Hepatocyte (in vitro differentiated cells): ENCODE measurements around the gene LRRC19. TPM values are rescaled to one million over a fixed set of nuclear protein-coding genes. Genes with fewer than 3 reads are reported as not detected.
A peak's percentile ranks its signal among the peaks of the same experiment; 100 is the strongest.

Experiments used
- DNase-seq: peaks from one replicate; pipeline ENCODE4 v3.0.0-alpha.2; 2016; ENCODE audit warnings: low spot score
- H2AFZ ChIP-seq: fragments of 200-600 bp; sonication (generic); 2 replicates; pipeline ENCODE4 v1.6.0; 2016; ENCODE audit warnings: antibody characterized with exemption, mild to moderate bottlenecking
- H3K27ac ChIP-seq: fragments of 200-600 bp; sonication (generic); 2 replicates; pipeline ENCODE4 v1.5.1; 2016; ENCODE audit warnings: mild to moderate bottlenecking
- H3K27me3 ChIP-seq: fragments of 200-600 bp; sonication (generic); 2 replicates; pipeline ENCODE4 v1.6.1; 2016
- H3K36me3 ChIP-seq: fragments of 200-600 bp; sonication (generic); replicated peaks from 2 replicates; pipeline ENCODE4 v1.5.1; 2016; ENCODE audit warnings: low read depth; ENCODE audit not compliant: insufficient read depth
- H3K4me1 ChIP-seq: fragments of 200-600 bp; sonication (generic); 2 replicates; pipeline ENCODE4 v1.5.1; 2016; ENCODE audit warnings: mild to moderate bottlenecking, moderate library complexity; ENCODE audit not compliant: insufficient read depth
- H3K4me2 ChIP-seq: fragments of 200-600 bp; sonication (generic); 2 replicates; pipeline ENCODE4 v1.6.0; 2016
- H3K4me3 ChIP-seq: fragments of 200-600 bp; sonication (generic); 2 replicates; pipeline ENCODE4 v1.5.1; 2016; ENCODE audit warnings: mild to moderate bottlenecking
- H3K79me2 ChIP-seq: fragments of 200-600 bp; sonication (generic); 2 replicates; pipeline ENCODE4 v1.6.0; 2017; ENCODE audit warnings: mild to moderate bottlenecking
- H3K9me2 ChIP-seq: fragments of 200-600 bp; sonication (generic); replicated peaks from 2 replicates; pipeline ENCODE4 v1.6.0; 2017; ENCODE audit warnings: mild to moderate bottlenecking; ENCODE audit not compliant: insufficient read depth
- H3K9me3 ChIP-seq: fragments of 200-600 bp; sonication (generic); 2 replicates; pipeline ENCODE4 v1.5.1; 2016; ENCODE audit warnings: low read depth, mild to moderate bottlenecking
- H4K20me1 ChIP-seq: fragments of 200-600 bp; sonication (generic); 2 replicates; pipeline ENCODE4 v1.6.0; 2016; ENCODE audit warnings: mild to moderate bottlenecking; ENCODE audit not compliant: insufficient read depth, poor library complexity, severe bottlenecking
- EZH2 ChIP-seq: fragments of 200-600 bp; sonication (generic); IDR thresholded peaks from 2 replicates; pipeline ENCODE4 v1.6.1; 2016; ENCODE audit warnings: antibody characterized with exemption, mild to moderate bottlenecking, borderline replicate concordance
- EZH2phosphoT487 ChIP-seq: fragments of 200-600 bp; sonication (generic); IDR thresholded peaks from one replicate; pipeline ENCODE4 v1.6.1; 2018; ENCODE audit warnings: antibody characterized with exemption, mild to moderate bottlenecking, low read depth, moderate library complexity; ENCODE audit not compliant: unreplicated experiment, severe bottlenecking
- WGBS: methylation state at CpG from one replicate; pipeline ENCODE4 v1.1.6; 2016; ENCODE audit warnings: low lambda C conversion rate; ENCODE audit errors: missing lambda C conversion rate; 5-methylcytosine and 5-hydroxymethylcytosine counted together
- polyA plus RNA-seq: library from polyadenylated mRNA; unstranded; fragments of >200 nt; fragmentation: Nextera tagmentation; extraction: Ambion mirVana; gene quantifications from 2 replicates; pipeline ENCODE4 v1.2.1, GENCODE V29; 2016
- total RNA-seq: library from RNA; depleted of rRNA; stranded (reverse); fragments of >200 nt; gene quantifications from 2 replicates; pipeline ENCODE4 v1.2.3, GENCODE V29; 2014
- TF ChIP-seq, protein P1 (sequence below): fragments of 200-600 bp; sonication (generic); IDR thresholded peaks from 2 replicates; pipeline ENCODE4 v1.5.1; 2016; ENCODE audit warnings: antibody characterized with exemption, mild to moderate bottlenecking; ENCODE audit not compliant: poor library complexity

The LRRC19 gene
- total and polyA plus RNA-seq, 2 experiments from 2014 or later: 9.6 to 44.6 TPM

GRCh38 chr9:26975728-26976707 is 29.5 kb downstream of the LRRC19 start:
- Histone ChIP-seq H3K4me2 (peak overlapping the region; percentile 75), H3K36me3 (no peaks in the 10 kb centered on the region), H3K9me3 (no peaks in the 10 kb centered on the region), H3K27me3 (no peaks in the 10 kb centered on the region), H3K4me3 (peak overlapping the region; percentile 31), H3K4me1 (no peaks in the 10 kb centered on the region), H3K9me2 (no peaks in the 10 kb centered on the region), H3K27ac (peak overlapping the region; percentile 88), H4K20me1 (no peaks in the 10 kb centered on the region), H2AFZ (peak overlapping the region; percentile 52), H3K79me2 (peaks cover 3% of the 10 kb centered on the region)
- DNase-seq: peak; percentile 85
- 6% methylated on average over 18 of the region's 18 CpGs for WGBS
- TF ChIP-seq, protein P1, sequence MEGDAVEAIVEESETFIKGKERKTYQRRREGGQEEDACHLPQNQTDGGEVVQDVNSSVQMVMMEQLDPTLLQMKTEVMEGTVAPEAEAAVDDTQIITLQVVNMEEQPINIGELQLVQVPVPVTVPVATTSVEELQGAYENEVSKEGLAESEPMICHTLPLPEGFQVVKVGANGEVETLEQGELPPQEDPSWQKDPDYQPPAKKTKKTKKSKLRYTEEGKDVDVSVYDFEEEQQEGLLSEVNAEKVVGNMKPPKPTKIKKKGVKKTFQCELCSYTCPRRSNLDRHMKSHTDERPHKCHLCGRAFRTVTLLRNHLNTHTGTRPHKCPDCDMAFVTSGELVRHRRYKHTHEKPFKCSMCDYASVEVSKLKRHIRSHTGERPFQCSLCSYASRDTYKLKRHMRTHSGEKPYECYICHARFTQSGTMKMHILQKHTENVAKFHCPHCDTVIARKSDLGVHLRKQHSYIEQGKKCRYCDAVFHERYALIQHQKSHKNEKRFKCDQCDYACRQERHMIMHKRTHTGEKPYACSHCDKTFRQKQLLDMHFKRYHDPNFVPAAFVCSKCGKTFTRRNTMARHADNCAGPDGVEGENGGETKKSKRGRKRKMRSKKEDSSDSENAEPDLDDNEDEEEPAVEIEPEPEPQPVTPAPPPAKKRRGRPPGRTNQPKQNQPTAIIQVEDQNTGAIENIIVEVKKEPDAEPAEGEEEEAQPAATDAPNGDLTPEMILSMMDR: peak; percentile 83
- no peak for TF ChIP-seq EZH2phosphoT487

DNA sequence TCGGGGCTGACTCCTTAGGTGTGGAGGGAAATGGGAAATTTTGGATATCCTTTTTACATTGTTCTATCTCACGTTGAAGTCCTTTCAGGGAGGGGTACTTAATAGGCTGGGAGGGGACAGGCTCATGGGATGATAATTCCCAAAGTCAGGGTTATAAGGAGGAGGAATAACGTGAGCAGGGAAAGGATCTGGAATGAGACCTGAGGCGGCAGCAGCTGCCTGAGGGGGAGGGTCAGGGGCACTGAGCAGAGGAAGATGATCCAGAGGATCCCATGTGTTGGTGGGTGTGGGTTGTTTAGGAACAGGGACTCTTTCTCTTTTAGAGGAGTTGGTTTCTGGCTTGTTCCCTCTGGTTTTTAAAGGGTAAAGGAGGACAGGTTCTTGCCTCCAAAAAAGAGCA is 30.5 kb downstream of the LRRC19 start:
- peak overlapping the region; percentile 46 for H2AFZ ChIP-seq
- H3K4me2 ChIP-seq: peak overlapping the region; percentile 75
- no peaks in the 10 kb centered on the region for H4K20me1 ChIP-seq
- H3K27ac ChIP-seq: peak overlapping the region; percentile 88
- H3K79me2 ChIP-seq: peaks cover 12% of the 10 kb centered on the region
- H3K4me3 ChIP-seq: no peak overlapping the region
- DNase-seq: no peak
- no peaks in the 10 kb centered on the region for H3K9me2 ChIP-seq
- H3K9me3 ChIP-seq: no peaks in the 10 kb centered on the region
- 74% methylated on average over 4 of the region's 4 CpGs for WGBS
- no peaks in the 10 kb centered on the region for H3K36me3 ChIP-seq
- no peaks in the 10 kb centered on the region for H3K4me1 ChIP-seq
- no peaks in the 10 kb centered on the region for H3K27me3 ChIP-seq
- TF ChIP-seq, protein P1: no peak
- TF ChIP-seq EZH2 (no peak), EZH2phosphoT487 (no peak)

DNA sequence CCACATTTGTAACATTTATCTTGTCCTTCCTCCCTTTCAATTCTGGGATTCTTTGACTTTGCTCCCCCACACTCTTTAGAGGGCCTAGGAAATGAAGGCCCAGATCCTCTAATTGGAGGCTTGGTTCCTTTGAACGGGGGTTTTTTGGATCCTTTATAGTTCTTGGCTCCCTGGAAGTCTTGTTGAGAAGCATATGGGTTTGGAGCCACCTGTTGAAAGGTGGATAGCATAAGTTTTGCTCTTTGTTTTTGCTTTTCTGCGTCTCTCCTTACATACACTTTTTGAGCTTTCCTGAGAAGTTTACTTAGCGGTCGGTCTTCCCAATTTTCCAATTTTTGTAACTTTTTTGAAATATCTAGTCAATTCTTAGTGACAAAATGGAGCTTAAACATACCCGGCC is 31.5 kb downstream of the LRRC19 start:
- no peak for DNase-seq
- Histone ChIP-seq H3K27me3 (no peaks in the 10 kb centered on the region), H3K4me1 (no peaks in the 10 kb centered on the region), H3K27ac (no peak overlapping the region), H3K9me3 (no peaks in the 10 kb centered on the region), H2AFZ (no peak overlapping the region), H3K9me2 (no peaks in the 10 kb centered on the region), H3K79me2 (peaks cover 21% of the 10 kb centered on the region), H3K36me3 (no peaks in the 10 kb centered on the region), H3K4me2 (no peak overlapping the region), H3K4me3 (no peak overlapping the region), H4K20me1 (no peaks in the 10 kb centered on the region)
- 94% methylated on average over 5 of the region's 5 CpGs for WGBS
- TF ChIP-seq EZH2phosphoT487: no peak
- TF ChIP-seq, protein P1: no peak
